ENCODE results near the gene TEX29. TPM values are rescaled to one million over a fixed set of nuclear protein-coding genes. Genes with fewer than 3 reads are reported as not detected.

TEX29 gene
- total RNA-seq, 1 experiment from 2014 or later, result 0.33 TPM

DNA sequence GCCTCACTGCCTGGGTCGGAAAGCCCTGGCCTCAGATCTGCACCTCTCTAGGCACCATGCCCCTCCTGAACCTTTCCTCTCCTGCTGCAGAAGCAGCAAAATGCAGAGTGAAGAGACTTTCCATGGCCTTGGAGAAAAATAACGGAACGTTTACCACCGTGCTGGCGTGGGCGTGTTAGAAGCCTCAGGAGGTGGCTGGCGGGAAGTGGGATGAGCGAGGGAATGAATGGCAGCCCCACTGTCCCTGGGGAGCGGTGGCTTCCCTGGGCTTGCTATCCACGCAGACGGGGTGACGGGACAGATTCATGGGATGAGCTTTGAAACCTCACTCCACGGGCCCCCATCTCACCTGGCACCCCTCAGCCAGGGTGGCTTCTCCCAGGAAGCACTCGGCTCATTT is 4.3 kb downstream of the TEX29 start:
- H3K36me3 Mint-ChIP-seq (ENCODE audit: insufficient read depth in 1 of 3, low read depth in 3 of 3), result no peaks in the 10 kb centered on the region
- Histone ChIP-seq H2AK5ac (ENCODE audit: insufficient read length, low read length) (no peak overlapping the region), H3K79me1 (ENCODE audit: insufficient read depth, low read depth, low read length, poor library complexity, severe bottlenecking) (no peaks in the 10 kb centered on the region), H3K56ac (ENCODE audit: insufficient read length, low read depth, low read length) (no peak overlapping the region), H4K8ac (replicated peaks; ENCODE audit: insufficient read length, low read depth, low read length) (no peak overlapping the region), H2AFZ (ENCODE audit: low read length) (no peak overlapping the region), H3K27ac (ENCODE audit: insufficient read length, low read depth, low read length) (no peak overlapping the region), H3K18ac (ENCODE audit: insufficient read length, low read depth, low read length) (no peak overlapping the region), H4K5ac (ENCODE audit: insufficient read length, low read depth, low read length) (no peak overlapping the region), H2BK15ac (ENCODE audit: low read depth, low read length) (no peak overlapping the region; the same call in 1 of the 2 replicates), H3K23ac (ENCODE audit: insufficient read length, low read depth, low read length) (no peak overlapping the region), H3K4me1 (ENCODE audit: insufficient read depth, low read length) (no peaks in the 10 kb centered on the region), H3K4ac (ENCODE audit: low read depth, low read length) (no peak overlapping the region), H4K91ac (ENCODE audit: insufficient read length, low read depth, low read length) (no peak overlapping the region), H2BK120ac (ENCODE audit: low read depth, low read length, poor library complexity, severe bottlenecking) (no peak overlapping the region), H2BK12ac (ENCODE audit: insufficient read length, low read depth, low read length) (no peak overlapping the region), H3K14ac (ENCODE audit: insufficient read depth, low read length) (peak overlapping the region; percentile 41; the same call in 1 of the 2 replicates), H3K79me2 (ENCODE audit: insufficient read depth, low read length) (no peaks in the 10 kb centered on the region), H2BK5ac (ENCODE audit: insufficient read length, low read length) (no peak overlapping the region), H4K20me1 (ENCODE audit: control insufficient read depth, insufficient read depth, insufficient read length) (no peaks in the 10 kb centered on the region), H3K9ac (ENCODE audit: extremely low read depth, insufficient read length, low read length) (no peak overlapping the region), H3K9me3 (ENCODE audit: control insufficient read depth, low read depth, low read length) (no peaks in the 10 kb centered on the region), H3K27me3 (ENCODE audit: insufficient read depth, low read length) (no peaks in the 10 kb centered on the region), H2BK20ac (ENCODE audit: low read depth, low read length, poor library complexity, severe bottlenecking) (no peak overlapping the region), H3T11ph (ENCODE audit: low read length) (no peak overlapping the region), H3K23me2 (ENCODE audit: insufficient read length, low read depth, low read length, poor library complexity, severe bottlenecking) (no peaks in the 10 kb centered on the region), H3K4me2 (ENCODE audit: insufficient read depth, insufficient read length, low read length) (no peak overlapping the region)
- no peak overlapping the region for H3K4me3 Mint-ChIP-seq
- H3K9me3 Mint-ChIP-seq, result no peaks in the 10 kb centered on the region; a peak in 1 of 5 replicates
- H3K4me1 Mint-ChIP-seq, result peaks cover 5 to 7% of the 10 kb centered on the region in 2 experiments; a peak in 2 of 4 replicates
- no peak for DNase-seq
- TF ChIP-seq, protein P1, sequence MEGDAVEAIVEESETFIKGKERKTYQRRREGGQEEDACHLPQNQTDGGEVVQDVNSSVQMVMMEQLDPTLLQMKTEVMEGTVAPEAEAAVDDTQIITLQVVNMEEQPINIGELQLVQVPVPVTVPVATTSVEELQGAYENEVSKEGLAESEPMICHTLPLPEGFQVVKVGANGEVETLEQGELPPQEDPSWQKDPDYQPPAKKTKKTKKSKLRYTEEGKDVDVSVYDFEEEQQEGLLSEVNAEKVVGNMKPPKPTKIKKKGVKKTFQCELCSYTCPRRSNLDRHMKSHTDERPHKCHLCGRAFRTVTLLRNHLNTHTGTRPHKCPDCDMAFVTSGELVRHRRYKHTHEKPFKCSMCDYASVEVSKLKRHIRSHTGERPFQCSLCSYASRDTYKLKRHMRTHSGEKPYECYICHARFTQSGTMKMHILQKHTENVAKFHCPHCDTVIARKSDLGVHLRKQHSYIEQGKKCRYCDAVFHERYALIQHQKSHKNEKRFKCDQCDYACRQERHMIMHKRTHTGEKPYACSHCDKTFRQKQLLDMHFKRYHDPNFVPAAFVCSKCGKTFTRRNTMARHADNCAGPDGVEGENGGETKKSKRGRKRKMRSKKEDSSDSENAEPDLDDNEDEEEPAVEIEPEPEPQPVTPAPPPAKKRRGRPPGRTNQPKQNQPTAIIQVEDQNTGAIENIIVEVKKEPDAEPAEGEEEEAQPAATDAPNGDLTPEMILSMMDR (conservative IDR thresholded peaks at IDR 0.05), result no peak
- H3K27ac Mint-ChIP-seq, result peak overlapping the region in 2 of 3 experiments; percentile 16 to 73; a peak in 2 of 7 replicates
- H3K27me3 Mint-ChIP-seq (ENCODE audit: low read depth), result no peaks in the 10 kb centered on the region
- WGBS (ENCODE audit: extremely low coverage, insufficient read length, low lambda C conversion rate), result no CpG with 5 or more reads among the region's 14 CpGs
